ENCODE measurements around the gene DOCK7.
"Not testable (repeated sequence)": the region's sequence is repeated elsewhere in the genome, so short reads cannot be mapped to it uniquely, and the experiment has no call there.

The DOCK7 gene

GRCh38 chr1:62528015-62528414 lies 160.2 kb downstream of the DOCK7 start:
- no peak for FAIRE-seq
- DNase-seq (ENCODE audit: insufficient read length, low spot score) = no peak
- TF ChIP-seq CTCF (IDR thresholded peaks at IDR 0.05; ENCODE audit: insufficient read depth, missing control alignments) = no peak

GRCh38 chr1:62527346-62527745 lies 160.8 kb downstream of the DOCK7 start:
- not testable (repeated sequence) for FAIRE-seq; DNase-seq (ENCODE audit: insufficient read length, low spot score)

- DNase-seq (ENCODE audit: insufficient read length, low spot score) (no peak), FAIRE-seq (no peak)
- TF ChIP-seq CTCF (IDR thresholded peaks at IDR 0.05; ENCODE audit: insufficient read depth, missing control alignments) = no peak
Measured at GRCh38 chr1:62523860-62524259, 164.3 kb downstream of the DOCK7 start.

- no peak for TF ChIP-seq CTCF (IDR thresholded peaks at IDR 0.05; ENCODE audit: insufficient read depth, missing control alignments)
- FAIRE-seq (no peak), DNase-seq (ENCODE audit: insufficient read length, low spot score) (no peak)
Measured at GRCh38 chr1:62516600-62516999, 171.6 kb downstream of the DOCK7 start.

GRCh38 chr1:62514746-62515423 lies 173.3 kb downstream of the DOCK7 start:
- no peak for TF ChIP-seq CTCF (IDR thresholded peaks at IDR 0.05; ENCODE audit: insufficient read depth, missing control alignments)
- no peak for DNase-seq (ENCODE audit: insufficient read length, low spot score)
- no peak for FAIRE-seq

- FAIRE-seq = no peak
- no peak for TF ChIP-seq CTCF (IDR thresholded peaks at IDR 0.05; ENCODE audit: insufficient read depth, missing control alignments)
- DNase-seq (ENCODE audit: insufficient read length, low spot score) = no peak
Measured at GRCh38 chr1:62513013-62513412, 175.2 kb downstream of the DOCK7 start.

- FAIRE-seq (no peak), DNase-seq (ENCODE audit: insufficient read length, low spot score) (no peak)
- no peak for TF ChIP-seq CTCF (IDR thresholded peaks at IDR 0.05; ENCODE audit: insufficient read depth, missing control alignments)
Measured at GRCh38 chr1:62509028-62509427, 179.2 kb downstream of the DOCK7 start.
